HepG2 (cell line): ENCODE results near the gene ANO2. TPM values are rescaled to one million over a fixed set of nuclear protein-coding genes. Genes with fewer than 3 reads are reported as not detected.

ENCODE experiments used
- ATAC-seq: fragments of 200-7000 bp; cut with Tn5 transposase; 3 replicates; pipeline ENCODE4 v1.9.1; 2020; ENCODE audit warnings: mild to moderate bottlenecking, moderate library complexity
- BruUV-seq: library from RNA; stranded (reverse); fragments of 400-500 nt; replicated peaks from 2 replicates; lab custom pipeline; 2021; lab: Mats Ljungman, UMichigan
- CTCF ChIA-PET: fragments of 300-600 bp; formaldehyde crosslinking; extraction: SDS; loops from one replicate; lab custom pipeline; 2021; ENCODE audit warnings: low total read pairs, inconsistent platforms, low intra/inter-chr PET ratio; lab: Yijun Ruan, JAX
- POLR2A ChIA-PET: fragments of 350-600 bp; sonication (Branson Sonifier 250); formaldehyde crosslinking; loops from one replicate; lab custom pipeline; 2020; ENCODE audit warnings: antibody characterized with exemption, inconsistent platforms; lab: Yijun Ruan, JAX
- DNase-seq: peaks from one replicate; pipeline ENCODE4 v3.0.0-alpha.2; 2015; ENCODE audit warnings: low spot score
- FAIRE-seq: peaks from 3 replicates; lab custom pipeline; 2011; peaks lifted over from hg19 to GRCh38; lab: Jason Lieb, UNC
- H2AFZ ChIP-seq: one replicate; pipeline ENCODE4 v1.6.1; 2011; ENCODE audit warnings: low read length, inconsistent platforms
- H3K27ac ChIP-seq: fragments of 300-600 bp; 3 replicates; pipeline ENCODE4 v1.8.0; 2011; ENCODE audit warnings: mixed run types, mild to moderate bottlenecking, mixed read lengths, low read length, inconsistent platforms; ENCODE audit not compliant: insufficient read depth; ENCODE audit errors: extremely low read length
- H3K27me3 ChIP-seq, 2 experiments: fragments of 200-600 bp in 1 of 2; 2 replicates in 1 of 2; 3 replicates in 1 of 2; pipeline versions ENCODE4 v1.6.0 to v1.8.0; 2011; ENCODE audit warnings: low read length in 2 of 2, mild to moderate bottlenecking in 2 of 2, moderate library complexity in 2 of 2, inconsistent platforms in 1 of 2; ENCODE audit not compliant: insufficient read depth in 2 of 2, control insufficient read depth in 1 of 2
- H3K36me3 ChIP-seq, 2 experiments: fragments of 200-600 bp in 1 of 2; replicated peaks in 1 of 2; 2 replicates in 1 of 2; 3 replicates in 1 of 2; pipeline versions ENCODE4 v1.5.1 to v1.8.0; 2011; ENCODE audit warnings: low read length in 2 of 2, inconsistent platforms in 1 of 2; ENCODE audit not compliant: insufficient read depth in 2 of 2, control insufficient read depth in 1 of 2
- H3K4me1 ChIP-seq: 2 replicates; pipeline ENCODE4 v1.5.1; 2012; ENCODE audit warnings: low read length, inconsistent platforms; ENCODE audit not compliant: insufficient read depth
- H3K4me2 ChIP-seq: 2 replicates; pipeline ENCODE4 v1.6.0; 2011; ENCODE audit warnings: low read depth, low read length, inconsistent platforms
- H3K4me3 ChIP-seq, 3 experiments: fragments of 200-600 bp in 1 of 3; sonication (generic), shearing (Covaris generic) in 1 of 3; replicated peaks in 1 of 3; 2 replicates each; pipeline ENCODE4 v1.5.1; 2011 to 2016; ENCODE audit warnings: low read length in 3 of 3, inconsistent platforms in 2 of 3, low read depth in 2 of 3, mild to moderate bottlenecking in 2 of 3, control low read depth in 1 of 3, mixed read lengths in 1 of 3; ENCODE audit not compliant: insufficient read depth in 1 of 3
- H3K79me2 ChIP-seq: one replicate; pipeline ENCODE4 v1.6.1; 2011; ENCODE audit warnings: low read length, inconsistent platforms; ENCODE audit not compliant: insufficient read depth
- H3K9ac ChIP-seq: 2 replicates; pipeline ENCODE4 v1.6.0; 2011; ENCODE audit warnings: mild to moderate bottlenecking, low read depth, low read length, inconsistent platforms; ENCODE audit not compliant: insufficient read depth
- H3K9me3 ChIP-seq: 2 replicates; pipeline ENCODE4 v1.5.1; 2012; ENCODE audit warnings: mild to moderate bottlenecking, low read length
- H4K20me1 ChIP-seq: 2 replicates; pipeline ENCODE4 v1.6.0; 2011; ENCODE audit warnings: inconsistent platforms, mild to moderate bottlenecking, low read length, moderate library complexity; ENCODE audit not compliant: insufficient read depth
- ATRX ChIP-seq: sonication (generic); formaldehyde crosslinking; IDR thresholded peaks from 2 replicates; pipeline ENCODE4 v1.4.0; 2020; ENCODE audit warnings: missing genetic modification reagents, borderline replicate concordance
- BCL3 ChIP-seq: sonication (generic); formaldehyde crosslinking; IDR thresholded peaks from 2 replicates; pipeline ENCODE4 v1.5.1; 2020; ENCODE audit warnings: mild to moderate bottlenecking, missing genetic modification reagents, moderate library complexity
- CCAR2 ChIP-seq: fragments of 200-400 bp; formaldehyde crosslinking; optimal IDR thresholded peaks from 2 replicates; pipeline ENCODE3; 2018; ENCODE audit warnings: low read depth, mild to moderate bottlenecking, low read length, moderate library complexity
- CEBPB ChIP-seq: IDR thresholded peaks from 2 replicates; pipeline ENCODE4 v1.6.1; 2011; ENCODE audit warnings: low read depth, low read length, improper control_type of control experiment, borderline replicate concordance
- CEBPG ChIP-seq: IDR thresholded peaks from 2 replicates; pipeline ENCODE4 v1.6.1; 2016
- ELF4 ChIP-seq: sonication (generic); formaldehyde crosslinking; IDR thresholded peaks from 2 replicates; pipeline ENCODE4 v1.5.0; 2020; ENCODE audit warnings: missing genetic modification reagents, mild to moderate bottlenecking, moderate library complexity, borderline replicate concordance
- FOXO1 ChIP-seq: sonication (generic); formaldehyde crosslinking; IDR thresholded peaks from 2 replicates; pipeline ENCODE4 v1.4.0; 2020; ENCODE audit warnings: missing genetic modification reagents
- HMGXB4 ChIP-seq, 2 experiments: sonication (generic) in 1 of 2; formaldehyde crosslinking in 1 of 2; IDR thresholded peaks; 2 replicates each; pipeline versions ENCODE4 v1.4.0 to v1.6.1; 2018 to 2020; ENCODE audit warnings: missing genetic modification reagents in 2 of 2, borderline replicate concordance in 1 of 2, low read depth in 1 of 2, mild to moderate bottlenecking in 1 of 2, missing biosample characterization in 1 of 2
- KAT7 ChIP-seq: IDR thresholded peaks from 2 replicates; pipeline ENCODE4 v1.6.1; 2018; ENCODE audit warnings: borderline replicate concordance, missing compliant biosample characterization
- MXD4 ChIP-seq: IDR thresholded peaks from 2 replicates; pipeline ENCODE4 v1.6.1; 2016; ENCODE audit warnings: mild to moderate bottlenecking, missing biosample characterization, missing genetic modification reagents
- RFXAP ChIP-seq: sonication (generic); formaldehyde crosslinking; IDR thresholded peaks from 2 replicates; pipeline ENCODE4 v1.4.0; 2020; ENCODE audit warnings: missing genetic modification reagents, borderline replicate concordance
- SYNCRIP ChIP-seq: fragments of 200-400 bp; formaldehyde crosslinking; IDR thresholded peaks from 2 replicates; pipeline ENCODE4 v1.6.1; 2018; ENCODE audit warnings: mild to moderate bottlenecking, low read depth, low read length; ENCODE audit not compliant: insufficient read depth
- TBX2 ChIP-seq: sonication (generic); formaldehyde crosslinking; IDR thresholded peaks from 2 replicates; pipeline ENCODE4 v1.5.0; 2020; ENCODE audit warnings: missing genetic modification reagents, mild to moderate bottlenecking, borderline replicate concordance
- ZNF382 ChIP-seq: sonication (generic); formaldehyde crosslinking; IDR thresholded peaks from 2 replicates; pipeline ENCODE4 v1.5.0; 2020; ENCODE audit warnings: missing genetic modification reagents, mild to moderate bottlenecking, borderline replicate concordance
- ZNF850 ChIP-seq: sonication (generic); formaldehyde crosslinking; conservative IDR thresholded peaks from 2 replicates; pipeline ENCODE4 v1.9.0; 2021; ENCODE audit warnings: mild to moderate bottlenecking, missing genetic modification reagents
- WGBS: methylation state at CpG from one replicate; pipeline ENCODE4 v1.1.6; 2017; ENCODE audit warnings: low lambda C conversion rate; 5-methylcytosine and 5-hydroxymethylcytosine counted together
- in situ Hi-C: cut with HindIII; loops from 2 replicates; pipeline ENCODE4 v1.10.0; 2017; ENCODE audit warnings: low pct_unique_long_range_greater_than_20kb; ENCODE audit not compliant: extremely low pct_ligation_motif_present
- intact Hi-C: fragments of 100-400 bp; cut with micrococcal nuclease; formaldehyde crosslinking; loops from one replicate; pipeline ENCODE4 v1.10.0; 2022; ENCODE audit not compliant: unreplicated experiment
- polyA plus RNA-seq, 8 experiments: library from polyadenylated mRNA; depleted of rRNA in 3 of 8; stranded (reverse) in 7 of 8; unstranded in 1 of 8; fragments of >200 nt; fragmentation: Illumina TruSeq in 4 of 8; extraction: Trizol in 4 of 8; gene quantifications; 2 replicates each; pipeline versions ENCODE4 v1.2.1 to v1.2.3, GENCODE V29; 2011 to 2016; ENCODE audit warnings: low read depth in 4 of 8, missing spikeins in 1 of 8, mixed read lengths in 1 of 8; ENCODE audit not compliant: insufficient read depth in 1 of 8
- total RNA-seq, 5 experiments: library from RNA; depleted of rRNA; stranded (reverse); fragments of >200 nt; fragmentation: Illumina TruSeq; extraction: Trizol; gene quantifications; 2 replicates each; pipeline ENCODE4 v1.2.3, GENCODE V29; 2016; ENCODE audit warnings: low read depth in 1 of 5

The ANO2 gene
- total and polyA plus RNA-seq, 2 of the 13 experiments (the other 11 are each of a cell fraction or from before 2014, with no cell fraction given) = 0.18 TPM; not detected in 1

GRCh38 chr12:5561846-5562245 is 383.2 kb downstream of the ANO2 start:
- no peaks in the 10 kb centered on the region for H3K9me3 ChIP-seq
- no peaks in the 10 kb centered on the region for H3K27me3 ChIP-seq
- H3K27ac ChIP-seq = no peak overlapping the region
- no peak overlapping the region for H3K9ac ChIP-seq
- H4K20me1 ChIP-seq = no peaks in the 10 kb centered on the region
- ChIA-PET POLR2A (no interaction called here), CTCF (no interaction called here)
- ATAC-seq (no peak), DNase-seq (no peak), FAIRE-seq (no peak)
- no peaks in the 10 kb centered on the region for H3K4me1 ChIP-seq
- no TSS peak for BruUV-seq
- no peak overlapping the region for H3K4me3 ChIP-seq
- peak; percentile 73 for TF ChIP-seq CEBPB
- no peak for TF ChIP-seq KAT7
- 0 out of 2 replicates have a peak, but pooled peaks have one; percentile 12 for TF ChIP-seq CEBPG (CRISPR knock-in tag)
- no peaks in the 10 kb centered on the region for H3K36me3 ChIP-seq
- H3K4me2 ChIP-seq = no peak overlapping the region
- in situ Hi-C loops = no loop called here
- no peaks in the 10 kb centered on the region for H3K79me2 ChIP-seq
- H2AFZ ChIP-seq = no peak overlapping the region
- WGBS = 10% methylated on average over 6 of the region's 6 CpGs
- intact Hi-C loops = no loop called here

- no peak for TF ChIP-seq ATRX (CRISPR knock-in tag)
- no peak for TF ChIP-seq ELF4 (CRISPR knock-in tag)
- TF ChIP-seq RFXAP (CRISPR knock-in tag) = no peak
- TF ChIP-seq SYNCRIP = no peak
- TF ChIP-seq BCL3 (CRISPR knock-in tag) = no peak
- no peak for TF ChIP-seq TBX2 (CRISPR knock-in tag)
- TF ChIP-seq CCAR2 = no peak
- no peak for TF ChIP-seq ZNF382 (CRISPR knock-in tag)
- no peak for TF ChIP-seq MXD4 (CRISPR knock-in tag)
- no peak for TF ChIP-seq HMGXB4 (CRISPR knock-in tag; IDR thresholded peaks at IDR 0.05; ENCODE audit: borderline replicate concordance in 1 of 2, low read depth in 1 of 2)
- TF ChIP-seq FOXO1 (CRISPR knock-in tag) = no peak
- no peak for TF ChIP-seq ZNF850 (CRISPR knock-in tag)
- TF ChIP-seq, all 625 proteins: peak for 0
- 50% methylated on average over 6 of the region's 6 CpGs for WGBS
Observed at GRCh38 chr12:5561057-5561456, 384.0 kb downstream of the ANO2 start.

More at GRCh38 chr12:5561057-5561456, 384.0 kb downstream of the ANO2 start:
- FAIRE-seq (no peak), ATAC-seq (no peak), DNase-seq (no peak)
- H3K36me3 ChIP-seq = no peaks in the 10 kb centered on the region
- no peak overlapping the region for H2AFZ ChIP-seq
- in situ Hi-C loops = no loop called here
- H3K4me3 ChIP-seq = no peak overlapping the region
- no peaks in the 10 kb centered on the region for H3K4me1 ChIP-seq
- ChIA-PET CTCF (no interaction called here), POLR2A (no interaction called here)
- no peaks in the 10 kb centered on the region for H3K27me3 ChIP-seq
- no peaks in the 10 kb centered on the region for H3K79me2 ChIP-seq
- BruUV-seq = no TSS peak
- H3K9me3 ChIP-seq = peaks cover 4% of the 10 kb centered on the region; the same call in 1 of the 2 replicates
- intact Hi-C loops = no loop called here
- no peak overlapping the region for H3K27ac ChIP-seq
- no peak overlapping the region for H3K9ac ChIP-seq
- H3K4me2 ChIP-seq = no peak overlapping the region
- H4K20me1 ChIP-seq = no peaks in the 10 kb centered on the region
